Upper lobe of right lung (tissue), 1 donor: ENCODE results near the gene RAB11FIP4. TPM values are rescaled to one million over a fixed set of nuclear protein-coding genes. Genes with fewer than 3 reads are reported as not detected.

Experiments
- ATAC-seq: fragments of 200-7000 bp; cut with Tn5 transposase; one replicate; pipeline ENCODE4 v1.9.1; 2020; ENCODE audit warnings: mild to moderate bottlenecking, moderate library complexity
- DNase-seq: peaks from one replicate; pipeline ENCODE4 v3.0.0-alpha.2; 2020
- H3K27ac ChIP-seq: fragments of 200-600 bp; one replicate; pipeline ENCODE4 v1.8.0; 2022
- H3K27me3 ChIP-seq: fragments of 200-600 bp; one replicate; pipeline ENCODE4 v1.8.0; 2022; ENCODE audit warnings: mild to moderate bottlenecking
- H3K36me3 ChIP-seq: fragments of 200-600 bp; one replicate; pipeline ENCODE4 v1.8.0; 2022
- H3K4me1 ChIP-seq: fragments of 200-600 bp; one replicate; pipeline ENCODE4 v1.8.0; 2022
- H3K4me3 ChIP-seq: fragments of 200-600 bp; one replicate; pipeline ENCODE4 v1.8.0; 2022; ENCODE audit warnings: mild to moderate bottlenecking
- H3K9me3 ChIP-seq: fragments of 200-600 bp; one replicate; pipeline ENCODE4 v1.8.0; 2022
- intact Hi-C: fragments of 100-400 bp; cut with DNase I; formaldehyde crosslinking; loops from one replicate; pipeline ENCODE4 v1.11.0; 2022
- total RNA-seq: library from RNA; stranded (reverse); fragmentation: NEBNext Ultra II Directional; extraction: Animal tissue kit (Norgen Biotek cat#: 25700); gene quantifications from one replicate; pipeline ENCODE4 v1.2.1, GENCODE V29; 2021
- TF ChIP-seq, protein P1 (sequence below): fragments of 200-600 bp; IDR thresholded peaks from one replicate; pipeline ENCODE4 v1.8.0; 2022; ENCODE audit warnings: antibody characterized with exemption
- donor health status: DM: no; HTN: yes; CAD: no; lungs with severe emphysema.

Gene RAB11FIP4
- total RNA-seq, 1 donor from 2014 or later, result 13.5 TPM

GRCh38 chr17:31570951-31571892, 179.7 kb downstream of the RAB11FIP4 start:
- intact Hi-C loops, result loop anchor here (10.0 kb wide), 1 partner anchor 64 kb away; no protein-coding TSS in a partner anchor
- H3K27me3 ChIP-seq, result no peaks in the 10 kb centered on the region
- no peak for DNase-seq
- TF ChIP-seq, protein P1, sequence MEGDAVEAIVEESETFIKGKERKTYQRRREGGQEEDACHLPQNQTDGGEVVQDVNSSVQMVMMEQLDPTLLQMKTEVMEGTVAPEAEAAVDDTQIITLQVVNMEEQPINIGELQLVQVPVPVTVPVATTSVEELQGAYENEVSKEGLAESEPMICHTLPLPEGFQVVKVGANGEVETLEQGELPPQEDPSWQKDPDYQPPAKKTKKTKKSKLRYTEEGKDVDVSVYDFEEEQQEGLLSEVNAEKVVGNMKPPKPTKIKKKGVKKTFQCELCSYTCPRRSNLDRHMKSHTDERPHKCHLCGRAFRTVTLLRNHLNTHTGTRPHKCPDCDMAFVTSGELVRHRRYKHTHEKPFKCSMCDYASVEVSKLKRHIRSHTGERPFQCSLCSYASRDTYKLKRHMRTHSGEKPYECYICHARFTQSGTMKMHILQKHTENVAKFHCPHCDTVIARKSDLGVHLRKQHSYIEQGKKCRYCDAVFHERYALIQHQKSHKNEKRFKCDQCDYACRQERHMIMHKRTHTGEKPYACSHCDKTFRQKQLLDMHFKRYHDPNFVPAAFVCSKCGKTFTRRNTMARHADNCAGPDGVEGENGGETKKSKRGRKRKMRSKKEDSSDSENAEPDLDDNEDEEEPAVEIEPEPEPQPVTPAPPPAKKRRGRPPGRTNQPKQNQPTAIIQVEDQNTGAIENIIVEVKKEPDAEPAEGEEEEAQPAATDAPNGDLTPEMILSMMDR, result no peak
- peaks cover 52% of the 10 kb centered on the region for H3K4me1 ChIP-seq
- peak overlapping the region; percentile 49 for H3K27ac ChIP-seq
- ATAC-seq, result peak; percentile 30
- H3K9me3 ChIP-seq, result no peaks in the 10 kb centered on the region
- no peak overlapping the region for H3K4me3 ChIP-seq
- no peaks in the 10 kb centered on the region for H3K36me3 ChIP-seq

GRCh38 chr17:31572341-31572740, 180.9 kb downstream of the RAB11FIP4 start:
- Histone ChIP-seq H3K27me3 (no peaks in the 10 kb centered on the region), H3K9me3 (no peaks in the 10 kb centered on the region), H3K36me3 (no peaks in the 10 kb centered on the region), H3K4me3 (no peak overlapping the region), H3K4me1 (peaks cover 46% of the 10 kb centered on the region), H3K27ac (no peak overlapping the region)
- ATAC-seq (no peak), DNase-seq (no peak)
- TF ChIP-seq, protein P1, result no peak
- intact Hi-C loops, result loop anchor here (10.0 kb wide), 1 partner anchor 62 kb away; no protein-coding TSS in a partner anchor

GRCh38 chr17:31573047-31573446, 181.6 kb downstream of the RAB11FIP4 start:
- Histone ChIP-seq H3K4me3 (no peak overlapping the region), H3K27me3 (no peaks in the 10 kb centered on the region), H3K36me3 (no peaks in the 10 kb centered on the region), H3K9me3 (no peaks in the 10 kb centered on the region), H3K27ac (no peak overlapping the region), H3K4me1 (peaks cover 39% of the 10 kb centered on the region)
- DNase-seq (no peak), ATAC-seq (no peak)
- intact Hi-C loops, result loop anchor here (10.0 kb wide), 1 partner anchor 62 kb away; no protein-coding TSS in a partner anchor
- TF ChIP-seq, protein P1, result no peak

DNA sequence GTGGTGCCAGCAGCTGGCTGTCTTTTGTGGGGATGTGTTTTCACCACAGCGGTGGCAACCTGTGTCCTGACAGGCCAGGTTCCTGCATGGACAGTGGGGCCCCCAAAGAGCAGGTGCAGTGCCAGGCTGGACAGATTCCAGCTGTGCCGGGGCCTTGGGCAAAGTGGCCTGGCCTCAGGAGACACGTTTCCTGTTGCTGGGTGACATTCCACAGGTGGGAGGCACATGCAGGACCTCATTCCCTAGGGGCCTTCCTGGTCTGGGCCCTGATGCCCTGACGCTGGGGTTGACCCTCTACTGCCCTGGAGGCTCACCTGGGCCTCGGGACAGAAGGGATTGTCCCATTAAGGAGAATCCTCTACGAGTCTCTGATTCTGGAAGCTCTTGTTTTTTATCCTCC, 182.4 kb downstream of the RAB11FIP4 start:
- TF ChIP-seq, protein P1, result no peak
- Histone ChIP-seq H3K4me3 (no peak overlapping the region), H3K4me1 (peaks cover 31% of the 10 kb centered on the region), H3K27me3 (no peaks in the 10 kb centered on the region), H3K36me3 (no peaks in the 10 kb centered on the region), H3K9me3 (no peaks in the 10 kb centered on the region), H3K27ac (no peak overlapping the region)
- DNase-seq, result no peak
- no peak for ATAC-seq
- intact Hi-C loops, result loop anchor here (10.0 kb wide), 1 partner anchor 61 kb away; no protein-coding TSS in a partner anchor

DNA sequence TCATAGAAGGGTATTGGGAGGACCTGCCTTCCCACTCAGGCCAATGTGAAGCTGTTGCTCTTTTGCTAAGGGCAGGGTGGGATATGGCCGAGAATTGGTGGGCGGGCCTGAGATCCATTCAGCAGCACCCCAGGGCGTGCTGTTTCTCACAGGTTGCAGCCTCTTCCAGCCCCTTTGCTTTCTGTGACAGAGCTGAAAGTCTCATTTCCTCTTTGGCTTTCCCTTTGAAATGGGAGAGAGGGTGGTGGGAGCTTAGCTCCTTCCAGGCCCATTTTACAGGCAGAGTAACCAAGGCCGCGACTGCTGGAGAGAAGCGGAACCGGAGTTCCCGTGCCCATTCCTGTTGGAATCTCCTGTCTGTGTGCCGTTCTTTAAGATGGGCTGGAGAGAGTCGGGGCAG, 183.0 kb downstream of the RAB11FIP4 start:
- no peaks in the 10 kb centered on the region for H3K27me3 ChIP-seq
- peaks cover 30% of the 10 kb centered on the region for H3K4me1 ChIP-seq
- no peak overlapping the region for H3K4me3 ChIP-seq
- intact Hi-C loops, result loop anchor here (10.0 kb wide), 1 partner anchor 60 kb away; no protein-coding TSS in a partner anchor
- DNase-seq (no peak), ATAC-seq (no peak)
- TF ChIP-seq, protein P1, result no peak
- no peaks in the 10 kb centered on the region for H3K36me3 ChIP-seq
- no peak overlapping the region for H3K27ac ChIP-seq
- H3K9me3 ChIP-seq, result no peaks in the 10 kb centered on the region
